Measurements from ENCODE around the gene LEO1.

Gene LEO1

DNA sequence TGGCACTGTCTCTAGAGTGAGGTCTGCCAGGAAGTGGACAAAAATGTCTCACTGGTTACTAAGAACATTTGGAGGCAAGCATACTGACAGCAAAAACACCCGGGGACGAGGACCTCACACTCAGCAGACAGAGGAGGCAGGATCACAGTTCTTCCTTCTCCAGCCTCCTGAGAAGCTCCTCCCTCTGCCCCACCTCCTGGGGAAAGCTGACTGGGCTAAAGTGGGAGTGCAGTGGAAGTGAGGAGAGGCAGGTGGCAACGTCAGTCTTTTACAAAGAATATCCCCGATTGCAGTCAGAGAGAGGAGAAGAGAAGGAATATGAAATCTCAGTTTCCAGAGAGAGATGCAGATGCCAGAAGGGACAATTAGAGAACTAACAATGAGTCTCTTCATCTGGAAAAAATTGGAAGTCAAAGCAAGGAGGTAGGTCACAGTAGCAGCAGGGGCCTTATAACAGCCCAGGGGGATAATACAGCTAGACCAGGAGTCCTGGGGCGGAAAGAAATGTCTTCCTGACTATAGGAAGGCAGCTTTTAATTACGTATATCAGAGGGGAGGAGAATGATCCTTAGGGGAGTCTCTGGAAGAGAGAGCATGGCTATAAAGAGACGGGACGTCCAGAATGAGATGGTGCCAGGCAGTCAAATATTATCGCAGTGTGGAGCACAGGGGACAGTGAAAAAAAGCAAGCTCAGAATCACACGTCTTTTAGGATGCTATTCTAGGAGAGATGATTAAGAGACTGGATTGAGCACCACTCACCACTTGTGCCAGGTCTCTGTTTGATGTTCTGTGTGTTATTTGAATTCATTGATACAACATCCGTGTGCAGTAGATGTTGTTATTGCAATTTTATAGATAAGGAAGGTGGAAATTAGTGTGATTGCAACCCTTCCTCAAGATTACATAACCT is 47.2 kb downstream of the LEO1 start:
- no peak for DNase-seq

DNA sequence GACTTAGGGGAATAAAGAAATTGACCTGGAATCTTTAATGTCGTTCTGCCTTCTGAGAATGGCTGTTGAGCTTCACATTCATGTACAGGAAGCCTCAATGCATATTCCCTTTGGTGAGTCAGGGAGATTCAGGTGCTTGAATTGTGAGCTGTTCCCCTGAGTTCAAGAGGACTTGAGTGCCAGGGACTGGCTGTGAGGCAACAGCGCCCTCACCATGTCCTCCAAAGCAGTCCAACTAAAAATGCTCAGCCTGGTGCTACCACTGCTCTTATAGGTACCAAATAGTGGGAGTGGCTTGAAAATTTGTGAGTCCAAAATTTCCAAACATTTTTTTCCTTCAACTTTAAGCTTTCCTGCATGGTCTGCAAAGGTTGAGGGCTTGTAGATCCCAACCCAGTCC is 54.1 kb downstream of the LEO1 start:
- DNase-seq = no peak

DNA sequence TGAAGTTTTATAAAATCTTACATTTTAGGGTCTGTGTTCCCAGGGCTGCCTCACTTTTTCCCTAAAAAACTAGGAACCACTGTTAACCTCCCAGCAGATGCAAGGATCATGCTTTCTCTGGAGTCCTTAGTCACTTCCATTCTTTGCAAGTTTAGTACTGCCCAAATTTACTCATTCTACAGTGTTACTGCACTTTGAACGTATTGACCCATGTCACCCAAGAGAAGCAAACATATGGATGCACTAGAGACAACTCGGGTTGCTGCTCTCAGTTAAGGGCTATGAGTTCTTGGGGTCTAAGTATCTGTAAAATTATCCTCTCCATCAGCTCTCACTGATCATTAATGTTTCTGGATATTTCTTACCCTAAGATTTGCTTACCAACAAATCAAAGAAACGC is 59.0 kb downstream of the LEO1 start:
- DNase-seq = no peak

DNA sequence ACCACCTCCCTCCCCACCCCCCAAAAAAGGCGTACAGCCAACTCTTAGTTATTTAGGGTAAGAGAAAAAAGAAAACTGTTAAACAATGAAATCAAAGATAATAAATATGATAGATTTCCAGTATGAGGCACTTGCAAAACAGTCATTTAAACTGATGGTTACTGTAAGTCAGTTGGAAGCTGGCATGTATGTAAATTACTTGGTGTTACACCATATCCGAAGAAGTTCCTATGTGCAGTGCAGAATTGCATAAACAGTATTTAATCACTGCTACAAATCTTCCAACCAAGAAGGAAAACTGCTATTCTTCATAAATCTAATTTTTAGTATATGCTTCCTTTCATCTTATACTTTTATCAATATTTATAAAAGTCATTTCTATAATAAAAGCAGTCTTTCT is 62.0 kb downstream of the LEO1 start:
- no peak for DNase-seq

DNA sequence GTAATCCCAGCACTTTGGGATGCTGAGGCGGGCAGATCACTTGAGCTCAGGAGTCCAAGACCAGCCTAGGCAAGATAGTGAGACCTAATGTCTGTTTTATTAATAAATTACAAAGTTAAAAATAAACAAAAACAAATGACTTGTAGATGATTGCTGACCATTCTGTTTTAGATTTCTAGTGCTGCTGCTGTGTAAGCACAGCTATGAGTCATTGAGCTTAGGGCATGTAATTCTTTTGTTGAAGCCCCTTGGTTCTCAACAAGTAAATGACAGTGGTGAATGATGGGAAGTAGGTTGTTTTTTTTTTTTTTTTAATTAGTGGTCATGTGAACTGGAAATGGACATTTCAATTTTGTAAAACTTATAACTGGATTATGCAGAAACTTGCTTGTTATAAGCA is 63.3 kb downstream of the LEO1 start:
- no peak for DNase-seq

DNA sequence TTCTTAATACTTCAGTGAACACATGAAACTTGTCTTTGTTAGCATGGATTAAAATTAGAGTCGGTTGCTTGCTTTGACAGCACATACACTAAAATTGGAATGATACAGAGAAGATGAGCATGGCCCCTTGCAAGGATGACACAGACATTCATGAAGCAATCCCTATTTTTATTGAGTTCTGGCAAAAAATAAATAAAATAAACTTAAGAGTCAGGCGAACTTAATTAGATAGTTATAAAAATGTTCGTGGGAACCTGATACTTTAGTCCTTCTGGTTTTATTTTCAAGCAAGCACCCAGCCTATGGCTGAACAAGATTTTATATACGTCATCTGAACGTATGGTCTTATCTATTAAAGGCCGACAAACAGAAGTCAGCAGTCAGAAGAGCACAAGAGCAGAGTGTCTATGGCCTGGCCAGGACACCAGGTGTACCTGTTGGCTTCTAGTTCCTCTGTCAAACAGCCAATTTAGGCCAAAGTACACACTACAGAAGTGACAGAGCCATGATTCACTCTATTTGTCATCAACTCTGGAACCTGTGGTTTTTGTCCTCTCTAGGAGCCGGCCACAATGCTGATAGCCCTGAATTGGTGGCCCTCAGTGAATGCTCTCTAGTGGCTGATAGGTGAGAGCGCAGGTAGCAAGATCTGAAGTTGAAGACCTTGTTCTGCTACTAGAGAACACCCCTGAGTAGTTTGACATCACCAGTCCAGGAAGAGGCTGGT is 64.3 kb downstream of the LEO1 start:
- no peak for DNase-seq

DNA sequence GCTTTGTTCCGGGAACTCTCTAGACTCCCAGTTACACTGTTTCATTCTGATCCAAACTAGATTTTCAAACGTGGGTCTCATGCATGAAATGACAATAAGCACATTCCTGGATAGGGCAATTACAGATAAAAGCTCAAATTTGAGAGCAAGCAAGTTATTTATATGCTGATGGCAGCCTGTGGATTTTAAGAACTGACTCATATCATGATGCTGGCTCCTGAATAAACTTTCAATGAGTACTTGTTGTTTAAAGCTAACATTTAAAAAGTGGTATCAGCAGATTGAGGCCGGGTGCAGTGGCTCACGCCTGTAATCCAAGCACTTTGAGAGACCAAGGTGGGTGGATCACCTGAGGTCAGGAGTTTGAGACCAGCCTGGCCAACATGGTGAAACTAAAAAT is 66.6 kb downstream of the LEO1 start:
- DNase-seq = no peak

DNA sequence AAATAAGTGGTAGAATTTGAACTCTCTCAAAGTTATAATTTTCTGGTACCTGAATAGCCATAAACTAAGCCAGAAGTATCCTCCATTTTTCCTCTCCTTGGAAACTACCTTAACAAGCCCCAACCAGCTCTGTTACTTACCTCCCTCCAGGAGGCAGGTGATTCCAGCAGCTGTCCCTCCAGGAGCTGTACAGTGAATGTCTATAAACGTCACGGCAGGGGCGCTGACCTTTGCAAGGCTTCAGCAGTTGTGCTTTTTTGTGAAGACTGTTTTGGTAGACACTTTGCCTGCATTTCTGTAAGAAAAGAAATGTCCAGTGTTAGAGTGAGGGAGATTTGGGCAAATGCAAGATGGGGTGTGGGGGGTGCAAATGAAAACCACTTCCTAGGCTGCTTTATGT is 67.2 kb downstream of the LEO1 start:
- no peak for DNase-seq

DNA sequence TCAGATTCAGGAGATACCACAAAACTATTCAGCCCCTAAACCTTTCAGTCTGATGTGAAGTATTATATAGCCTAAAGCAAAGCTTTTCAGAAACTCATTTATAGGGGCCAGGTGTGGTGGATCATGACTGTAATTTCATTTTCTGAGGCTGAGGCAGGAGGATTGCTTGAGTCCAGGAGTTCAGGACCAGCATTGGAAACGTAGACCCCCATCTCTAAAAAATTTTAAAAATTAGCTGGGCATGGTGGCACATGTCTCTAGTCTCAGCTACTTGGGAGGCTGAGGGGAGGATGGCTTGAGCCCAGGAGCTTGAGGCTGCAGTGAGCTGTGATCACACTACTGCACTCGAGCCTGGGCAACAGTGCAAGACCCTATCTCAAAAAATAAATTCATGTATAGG is 82.1 kb downstream of the LEO1 start:
- DNase-seq = no peak

DNA sequence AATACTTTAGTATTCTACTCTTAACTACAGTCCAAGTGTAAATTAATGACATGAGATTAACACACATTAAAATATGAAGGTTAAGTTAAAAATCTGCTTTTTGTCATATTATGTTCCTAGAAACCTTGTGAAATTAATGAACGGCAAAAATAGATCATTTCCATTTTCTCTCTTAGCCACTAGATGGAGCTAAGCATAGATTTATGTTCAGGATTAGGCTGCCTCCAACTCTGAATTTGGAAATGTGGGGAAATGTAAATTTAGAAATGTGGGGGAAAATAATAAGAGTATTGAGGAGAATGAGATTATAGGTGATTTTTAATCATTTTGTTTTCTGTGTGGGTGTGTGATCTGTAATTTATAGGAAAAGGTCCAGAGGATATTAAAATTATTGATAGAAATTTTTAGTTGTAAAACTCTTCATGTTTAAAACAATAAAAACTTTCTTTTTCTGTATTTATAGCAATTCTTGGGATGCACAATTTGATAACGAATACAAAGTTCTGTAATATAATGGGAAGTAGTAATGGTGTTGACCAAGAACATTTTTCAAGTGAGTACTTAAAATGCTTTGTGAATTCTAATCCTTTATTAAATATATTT is 82.9 kb downstream of the LEO1 start:
- no peak for DNase-seq

Measured in NCI-H187 (cell line).